GM19463 (cell line): ENCODE results near the gene PDZD8.
A peak's percentile ranks its signal among the peaks of the same experiment; 100 is the strongest.

Source experiments
- ATAC-seq: cut with Tn5 transposase; IDR thresholded peaks from one replicate; pipeline ENCODE4 v1.9.1; 2021; ENCODE audit warnings: mild to moderate bottlenecking, moderate library complexity; ENCODE audit not compliant: unreplicated experiment

The PDZD8 gene

GRCh38 chr10:117259279-117259678, 116.0 kb downstream of the PDZD8 start:
- no peak for ATAC-seq

- no peak for ATAC-seq
Observed at GRCh38 chr10:117257721-117258120, 117.5 kb downstream of the PDZD8 start.

GRCh38 chr10:117256910-117257309, 118.3 kb downstream of the PDZD8 start:
- ATAC-seq: no peak

GRCh38 chr10:117255835-117256460, 119.3 kb downstream of the PDZD8 start:
- no peak for ATAC-seq

- ATAC-seq: no peak
Observed at GRCh38 chr10:117254774-117255735, 120.2 kb downstream of the PDZD8 start.

GRCh38 chr10:117254338-117254737, 120.9 kb downstream of the PDZD8 start:
- no peak for ATAC-seq

GRCh38 chr10:117253908-117254307, 121.3 kb downstream of the PDZD8 start:
- ATAC-seq: no peak

GRCh38 chr10:117250411-117250810, 124.8 kb downstream of the PDZD8 start:
- ATAC-seq: no peak

- ATAC-seq: peak; percentile 68
Observed at GRCh38 chr10:117249493-117250093, 125.6 kb downstream of the PDZD8 start.

GRCh38 chr10:117248750-117249465, 126.3 kb downstream of the PDZD8 start:
- ATAC-seq: no peak

GRCh38 chr10:117246997-117247671, 128.1 kb downstream of the PDZD8 start:
- no peak for ATAC-seq

- no peak for ATAC-seq
Observed at GRCh38 chr10:117242463-117242832, 132.8 kb downstream of the PDZD8 start.

GRCh38 chr10:117241541-117242462, 133.4 kb downstream of the PDZD8 start:
- ATAC-seq: no peak

GRCh38 chr10:117240621-117241529, 134.4 kb downstream of the PDZD8 start, which contains the start of gene SLC18A2:
Gene SLC18A2 (plus strand): TSS chr10:117241114. CDS start chr10:117241694, 580 bp downstream.
- ATAC-seq: no peak

GRCh38 chr10:117239721-117240620, 135.3 kb downstream of the PDZD8 start:
- ATAC-seq: no peak

- ATAC-seq: no peak
Observed at GRCh38 chr10:117239051-117239450, 136.2 kb downstream of the PDZD8 start.

- no peak for ATAC-seq
Observed at GRCh38 chr10:117237401-117237991, 137.7 kb downstream of the PDZD8 start.
